ENCODE results near the gene RPUSD1.

The RPUSD1 gene

DNA sequence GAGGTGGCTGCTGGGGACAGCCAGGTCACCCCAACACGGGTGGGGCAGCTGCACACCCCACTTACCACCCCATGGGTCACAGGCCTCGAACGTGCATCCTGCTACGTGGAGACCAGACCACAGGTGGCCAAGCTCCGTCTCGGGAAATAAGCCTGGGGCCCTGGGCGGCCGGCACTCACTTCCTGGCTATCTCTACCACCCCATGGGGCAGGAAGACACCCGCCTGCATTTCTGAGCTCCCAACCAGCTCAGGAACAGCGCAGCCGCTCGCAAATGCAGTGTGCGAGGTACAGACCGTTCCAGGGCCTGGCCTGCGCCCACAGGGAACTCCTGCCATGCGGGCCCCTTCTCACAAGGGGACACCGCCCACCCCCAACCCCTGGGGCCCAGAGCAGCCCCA is 17.3 kb upstream of the RPUSD1 start:
- no peak for ATAC-seq
- TF ChIP-seq OSR1 (CRISPR knock-in tag; IDR thresholded peaks at IDR 0.05): no peak
- no peak for TF ChIP-seq BACH2 (CRISPR knock-in tag; IDR thresholded peaks at IDR 0.05; ENCODE audit: borderline replicate concordance)
- TF ChIP-seq ZNF70 (CRISPR knock-in tag; IDR thresholded peaks at IDR 0.05): no peak
- no peak for TF ChIP-seq SNAI2 (CRISPR knock-in tag; IDR thresholded peaks at IDR 0.05)
- no peak for TF ChIP-seq RARB (CRISPR knock-in tag; IDR thresholded peaks at IDR 0.05)
- no peak for TF ChIP-seq GLIS3 (CRISPR knock-in tag; IDR thresholded peaks at IDR 0.05)
- no peak for TF ChIP-seq ZC3H10 (CRISPR knock-in tag; IDR thresholded peaks at IDR 0.05)
- TF ChIP-seq ZFP30 (CRISPR knock-in tag; IDR thresholded peaks at IDR 0.05): no peak
- no peak for TF ChIP-seq TCF4 (CRISPR knock-in tag; IDR thresholded peaks at IDR 0.05; ENCODE audit: borderline replicate concordance)

DNA sequence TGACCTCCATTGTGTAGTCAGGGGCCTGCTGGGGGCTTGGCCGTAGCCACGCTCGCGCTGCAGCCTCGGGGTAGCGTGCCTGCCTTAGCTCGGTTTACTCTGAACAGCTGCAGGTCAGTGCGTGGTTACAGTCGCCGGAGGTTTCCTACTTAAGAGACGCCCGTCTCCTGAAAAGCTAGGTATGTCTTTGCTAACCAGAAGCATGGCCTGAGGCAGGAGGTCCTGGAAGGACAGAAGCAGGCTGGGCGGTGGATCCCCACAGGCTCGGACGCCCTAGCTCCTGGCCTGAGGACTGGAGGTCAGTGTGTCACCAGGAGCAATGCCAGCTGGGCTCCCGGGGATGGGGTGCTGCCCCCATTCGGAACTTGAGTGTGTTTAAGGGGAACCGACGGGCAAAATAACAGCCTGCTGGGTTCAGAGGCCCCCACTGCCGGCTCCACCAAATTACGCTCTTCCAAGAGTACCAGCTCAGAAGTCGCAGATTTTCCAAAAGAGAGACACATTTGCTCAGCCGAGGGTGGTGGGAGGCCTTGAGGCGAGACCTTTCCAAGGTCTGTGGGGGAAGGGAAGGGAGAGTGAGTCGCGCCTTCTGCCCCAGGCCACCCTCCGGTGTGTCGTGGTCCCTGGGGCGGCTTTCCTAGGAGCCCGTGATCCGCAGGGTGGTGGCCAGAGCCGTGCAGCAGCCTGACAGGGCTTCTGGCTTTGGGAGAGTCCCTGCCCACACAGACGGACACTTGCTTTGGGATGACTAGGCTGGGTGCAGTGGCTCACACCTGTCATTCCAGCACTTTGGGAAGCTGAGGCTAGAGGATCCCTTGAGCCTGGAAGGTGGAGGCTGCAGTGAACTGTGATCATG is 16.2 kb upstream of the RPUSD1 start:
- no peak for ATAC-seq
- TF ChIP-seq, protein P1, sequence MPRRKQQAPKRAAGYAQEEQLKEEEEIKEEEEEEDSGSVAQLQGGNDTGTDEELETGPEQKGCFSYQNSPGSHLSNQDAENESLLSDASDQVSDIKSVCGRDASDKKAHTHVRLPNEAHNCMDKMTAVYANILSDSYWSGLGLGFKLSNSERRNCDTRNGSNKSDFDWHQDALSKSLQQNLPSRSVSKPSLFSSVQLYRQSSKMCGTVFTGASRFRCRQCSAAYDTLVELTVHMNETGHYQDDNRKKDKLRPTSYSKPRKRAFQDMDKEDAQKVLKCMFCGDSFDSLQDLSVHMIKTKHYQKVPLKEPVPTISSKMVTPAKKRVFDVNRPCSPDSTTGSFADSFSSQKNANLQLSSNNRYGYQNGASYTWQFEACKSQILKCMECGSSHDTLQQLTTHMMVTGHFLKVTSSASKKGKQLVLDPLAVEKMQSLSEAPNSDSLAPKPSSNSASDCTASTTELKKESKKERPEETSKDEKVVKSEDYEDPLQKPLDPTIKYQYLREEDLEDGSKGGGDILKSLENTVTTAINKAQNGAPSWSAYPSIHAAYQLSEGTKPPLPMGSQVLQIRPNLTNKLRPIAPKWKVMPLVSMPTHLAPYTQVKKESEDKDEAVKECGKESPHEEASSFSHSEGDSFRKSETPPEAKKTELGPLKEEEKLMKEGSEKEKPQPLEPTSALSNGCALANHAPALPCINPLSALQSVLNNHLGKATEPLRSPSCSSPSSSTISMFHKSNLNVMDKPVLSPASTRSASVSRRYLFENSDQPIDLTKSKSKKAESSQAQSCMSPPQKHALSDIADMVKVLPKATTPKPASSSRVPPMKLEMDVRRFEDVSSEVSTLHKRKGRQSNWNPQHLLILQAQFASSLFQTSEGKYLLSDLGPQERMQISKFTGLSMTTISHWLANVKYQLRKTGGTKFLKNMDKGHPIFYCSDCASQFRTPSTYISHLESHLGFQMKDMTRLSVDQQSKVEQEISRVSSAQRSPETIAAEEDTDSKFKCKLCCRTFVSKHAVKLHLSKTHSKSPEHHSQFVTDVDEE (CRISPR knock-in tag; IDR thresholded peaks at IDR 0.05): no peak
- TF ChIP-seq, protein P2, sequence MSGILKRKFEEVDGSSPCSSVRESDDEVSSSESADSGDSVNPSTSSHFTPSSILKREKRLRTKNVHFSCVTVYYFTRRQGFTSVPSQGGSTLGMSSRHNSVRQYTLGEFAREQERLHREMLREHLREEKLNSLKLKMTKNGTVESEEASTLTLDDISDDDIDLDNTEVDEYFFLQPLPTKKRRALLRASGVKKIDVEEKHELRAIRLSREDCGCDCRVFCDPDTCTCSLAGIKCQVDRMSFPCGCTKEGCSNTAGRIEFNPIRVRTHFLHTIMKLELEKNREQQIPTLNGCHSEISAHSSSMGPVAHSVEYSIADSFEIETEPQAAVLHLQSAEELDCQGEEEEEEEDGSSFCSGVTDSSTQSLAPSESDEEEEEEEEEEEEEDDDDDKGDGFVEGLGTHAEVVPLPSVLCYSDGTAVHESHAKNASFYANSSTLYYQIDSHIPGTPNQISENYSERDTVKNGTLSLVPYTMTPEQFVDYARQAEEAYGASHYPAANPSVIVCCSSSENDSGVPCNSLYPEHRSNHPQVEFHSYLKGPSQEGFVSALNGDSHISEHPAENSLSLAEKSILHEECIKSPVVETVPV (CRISPR knock-in tag; IDR thresholded peaks at IDR 0.05): no peak
- TF ChIP-seq ESRRG (CRISPR knock-in tag; IDR thresholded peaks at IDR 0.05) (no peak), ARNTL (CRISPR knock-in tag; IDR thresholded peaks at IDR 0.05; ENCODE audit: borderline replicate concordance, low read depth) (no peak), ZNF565 (CRISPR knock-in tag; conservative IDR thresholded peaks at IDR 0.05; ENCODE audit: low read depth) (no peak), RARB (CRISPR knock-in tag; IDR thresholded peaks at IDR 0.05) (no peak), CSDC2 (CRISPR knock-in tag; IDR thresholded peaks at IDR 0.05) (no peak), TCF4 (CRISPR knock-in tag; IDR thresholded peaks at IDR 0.05; ENCODE audit: borderline replicate concordance) (no peak), ISL1 (CRISPR knock-in tag; IDR thresholded peaks at IDR 0.05) (no peak), TOX (CRISPR knock-in tag; IDR thresholded peaks at IDR 0.05; ENCODE audit: borderline replicate concordance) (no peak), SNAI2 (CRISPR knock-in tag; IDR thresholded peaks at IDR 0.05) (no peak), ZNF70 (CRISPR knock-in tag; IDR thresholded peaks at IDR 0.05) (no peak), ZFP30 (CRISPR knock-in tag; IDR thresholded peaks at IDR 0.05) (no peak), ZNF8 (CRISPR knock-in tag; IDR thresholded peaks at IDR 0.05) (no peak)
- TF ChIP-seq, protein P3, sequence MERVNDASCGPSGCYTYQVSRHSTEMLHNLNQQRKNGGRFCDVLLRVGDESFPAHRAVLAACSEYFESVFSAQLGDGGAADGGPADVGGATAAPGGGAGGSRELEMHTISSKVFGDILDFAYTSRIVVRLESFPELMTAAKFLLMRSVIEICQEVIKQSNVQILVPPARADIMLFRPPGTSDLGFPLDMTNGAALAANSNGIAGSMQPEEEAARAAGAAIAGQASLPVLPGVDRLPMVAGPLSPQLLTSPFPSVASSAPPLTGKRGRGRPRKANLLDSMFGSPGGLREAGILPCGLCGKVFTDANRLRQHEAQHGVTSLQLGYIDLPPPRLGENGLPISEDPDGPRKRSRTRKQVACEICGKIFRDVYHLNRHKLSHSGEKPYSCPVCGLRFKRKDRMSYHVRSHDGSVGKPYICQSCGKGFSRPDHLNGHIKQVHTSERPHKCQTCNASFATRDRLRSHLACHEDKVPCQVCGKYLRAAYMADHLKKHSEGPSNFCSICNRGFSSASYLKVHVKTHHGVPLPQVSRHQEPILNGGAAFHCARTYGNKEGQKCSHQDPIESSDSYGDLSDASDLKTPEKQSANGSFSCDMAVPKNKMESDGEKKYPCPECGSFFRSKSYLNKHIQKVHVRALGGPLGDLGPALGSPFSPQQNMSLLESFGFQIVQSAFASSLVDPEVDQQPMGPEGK (CRISPR knock-in tag; IDR thresholded peaks at IDR 0.05; ENCODE audit: borderline replicate concordance): no peak
- TF ChIP-seq, protein P4, sequence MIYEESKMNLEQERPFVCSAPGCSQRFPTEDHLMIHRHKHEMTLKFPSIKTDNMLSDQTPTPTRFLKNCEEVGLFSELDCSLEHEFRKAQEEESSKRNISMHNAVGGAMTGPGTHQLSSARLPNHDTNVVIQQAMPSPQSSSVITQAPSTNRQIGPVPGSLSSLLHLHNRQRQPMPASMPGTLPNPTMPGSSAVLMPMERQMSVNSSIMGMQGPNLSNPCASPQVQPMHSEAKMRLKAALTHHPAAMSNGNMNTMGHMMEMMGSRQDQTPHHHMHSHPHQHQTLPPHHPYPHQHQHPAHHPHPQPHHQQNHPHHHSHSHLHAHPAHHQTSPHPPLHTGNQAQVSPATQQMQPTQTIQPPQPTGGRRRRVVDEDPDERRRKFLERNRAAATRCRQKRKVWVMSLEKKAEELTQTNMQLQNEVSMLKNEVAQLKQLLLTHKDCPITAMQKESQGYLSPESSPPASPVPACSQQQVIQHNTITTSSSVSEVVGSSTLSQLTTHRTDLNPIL (CRISPR knock-in tag; IDR thresholded peaks at IDR 0.05; ENCODE audit: low read depth): no peak

DNA sequence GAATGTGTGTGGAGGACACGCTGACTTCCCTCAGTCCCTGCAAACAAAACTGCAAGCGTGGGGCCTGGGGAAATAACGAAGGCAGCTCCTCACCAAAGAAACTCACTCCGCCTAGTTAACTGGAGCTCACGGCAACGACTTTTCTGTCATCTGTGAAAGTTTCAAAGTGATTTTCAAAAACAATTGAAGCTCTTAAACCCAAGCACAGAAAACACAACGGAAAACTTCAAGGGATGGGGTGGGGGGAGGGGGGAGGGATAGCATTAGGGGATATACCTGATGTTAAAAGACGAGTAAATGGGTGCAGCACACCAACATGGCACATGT is 15.5 kb upstream of the RPUSD1 start:
- TF ChIP-seq RARB (CRISPR knock-in tag; IDR thresholded peaks at IDR 0.05) (no peak), ISL1 (CRISPR knock-in tag; IDR thresholded peaks at IDR 0.05) (no peak), CSDC2 (CRISPR knock-in tag; IDR thresholded peaks at IDR 0.05) (no peak), ESRRG (CRISPR knock-in tag; IDR thresholded peaks at IDR 0.05) (no peak), OSR1 (CRISPR knock-in tag; IDR thresholded peaks at IDR 0.05) (no peak), TCF4 (CRISPR knock-in tag; IDR thresholded peaks at IDR 0.05; ENCODE audit: borderline replicate concordance) (no peak), ARNTL (CRISPR knock-in tag; IDR thresholded peaks at IDR 0.05; ENCODE audit: borderline replicate concordance, low read depth) (no peak)
- TF ChIP-seq, protein P1 (CRISPR knock-in tag; IDR thresholded peaks at IDR 0.05): no peak
- ATAC-seq: no peak

All from SK-N-SH treated with all-trans-retinoic acid at 6 μM for 48 hours (cell line).